K562 (cell line): ENCODE measurements around the gene MRPL55.

Experiments used
- CHD1 ChIP-seq: fragments of 200-600 bp; sonication (generic); IDR thresholded peaks from one replicate; pipeline ENCODE4 v1.6.1; 2012; ENCODE audit warnings: mild to moderate bottlenecking, moderate library complexity, low read length, inconsistent platforms
- EZH2 ChIP-seq: IDR thresholded peaks from 2 replicates; pipeline ENCODE4 v1.6.1; 2012; ENCODE audit warnings: low read depth, mild to moderate bottlenecking, inconsistent platforms, low read length, borderline replicate concordance
- GATAD2B ChIP-seq: fragments of 450-650 bp; IDR thresholded peaks from 2 replicates; pipeline ENCODE4 v1.6.1; 2017; ENCODE audit warnings: mild to moderate bottlenecking, borderline replicate concordance
- MED1 ChIP-seq: sonication (generic); formaldehyde crosslinking; IDR thresholded peaks from 2 replicates; pipeline ENCODE4 v1.8.1; 2023; ENCODE audit warnings: missing genetic modification reagents, borderline replicate concordance
- POLR2A ChIP-seq: fragments of 450-650 bp; conservative IDR thresholded peaks from 2 replicates; pipeline ENCODE4 v1.6.1; 2016
- SP1 ChIP-seq: sonication (generic); formaldehyde crosslinking; IDR thresholded peaks from 2 replicates; pipeline ENCODE4 v1.8.1; 2022; ENCODE audit warnings: mild to moderate bottlenecking, missing genetic modification reagents
- ZBTB11 ChIP-seq, 3 experiments: fragments of 200-800 bp in 1 of 3; fragments of 250-450 bp in 1 of 3; fragments of 450-650 bp in 1 of 3; sonication (Bioruptor Pico) in 1 of 3; sonication (Bioruptor generic) in 1 of 3; formaldehyde crosslinking in 1 of 3; IDR thresholded peaks; 2 replicates each; pipeline versions ENCODE4 v1.6.1 to v1.8.0; 2016 to 2022; ENCODE audit warnings: mild to moderate bottlenecking in 2 of 3, missing genetic modification characterization in 2 of 3, missing compliant biosample characterization in 1 of 3, moderate library complexity in 1 of 3
- ZHX1 ChIP-seq: fragments of 150-350 bp; conservative IDR thresholded peaks from 2 replicates; pipeline ENCODE4 v1.6.1; 2014; ENCODE audit warnings: low read length
- ZNF212 ChIP-seq: fragments of 450-650 bp; formaldehyde crosslinking; IDR thresholded peaks from 2 replicates; pipeline ENCODE4 v1.4.0; 2020; ENCODE audit warnings: mild to moderate bottlenecking
- ZNF77 ChIP-seq: fragments of 250-450 bp; sonication (Bioruptor Pico); IDR thresholded peaks from 2 replicates; pipeline ENCODE4 v1.5.0; 2020

- TF ChIP-seq EZH2 (no peak), GATAD2B (no peak), ZBTB11 (CRISPR knock-in tag; IDR thresholded peaks at IDR 0.05) (no peak), POLR2A (no peak), ZHX1 (no peak), ZNF212 (CRISPR knock-in tag) (no peak), SP1 (CRISPR knock-in tag) (no peak), MED1 (CRISPR knock-in tag) (no peak), ZNF77 (CRISPR knock-in tag) (no peak), CHD1 (no peak)
Measured at GRCh38 chr1:228061411-228062084, 47.6 kb downstream of the MRPL55 start.
